Vagina (tissue), 2 donors: ENCODE data around the gene MT1G. TPM values are rescaled to one million over a fixed set of nuclear protein-coding genes. Genes with fewer than 3 reads are reported as not detected.

Experiments used
- DNase-seq, 2 donors: peaks; one replicate each; pipeline ENCODE4 v3.0.0-alpha.2; 2017; ENCODE audit errors: extremely low spot score in 2 of 2
- H3K27ac ChIP-seq: fragments of 200-600 bp; sonication (generic); one replicate; pipeline ENCODE4 v1.5.1; 2019
- H3K27me3 ChIP-seq: fragments of 200-600 bp; sonication (generic); one replicate; pipeline ENCODE4 v1.5.1; 2019
- H3K36me3 ChIP-seq, 2 donors: fragments of 200-600 bp; sonication (generic); one replicate each; pipeline ENCODE4 v1.5.1; 2017 to 2019
- H3K4me1 ChIP-seq: fragments of 200-600 bp; sonication (generic); one replicate; pipeline ENCODE4 v1.5.1; 2019
- H3K4me3 ChIP-seq, 2 donors: fragments of 200-600 bp; sonication (generic); 1 replicate in 1 of 2; 2 replicates in 1 of 2; pipeline ENCODE4 v1.5.1; 2016 to 2019
- H3K9me3 ChIP-seq: fragments of 200-600 bp; sonication (generic); one replicate; pipeline ENCODE4 v1.5.1; 2019
- CTCF ChIP-seq, 3 experiments: fragments of 450-650 bp in 2 of 3; fragments of 200-600 bp in 1 of 3; sonication (generic) in 1 of 3; IDR thresholded peaks; one replicate each; pipeline ENCODE4 v1.5.1; 2017 to 2019; ENCODE audit warnings: antibody characterized with exemption in 3 of 3, mild to moderate bottlenecking in 2 of 3, moderate library complexity in 2 of 3
- POLR2A ChIP-seq, 2 donors: fragments of 450-650 bp; IDR thresholded peaks; one replicate each; pipeline ENCODE4 v1.6.1; 2017; ENCODE audit warnings: antibody characterized with exemption in 2 of 2, mild to moderate bottlenecking in 2 of 2, moderate library complexity in 2 of 2
- POLR2AphosphoS5 ChIP-seq, 2 donors: sonication (generic); formaldehyde crosslinking; IDR thresholded peaks; one replicate each; pipeline ENCODE4 v1.9.0; 2017; ENCODE audit warnings: antibody characterized with exemption in 2 of 2, mild to moderate bottlenecking in 2 of 2, low read depth in 1 of 2; ENCODE audit not compliant: insufficient read depth in 1 of 2
- intact Hi-C: fragments of 100-400 bp; cut with DNase I; formaldehyde crosslinking; loops from one replicate; pipeline ENCODE4 v1.15.1; 2023
- total RNA-seq: library from RNA; depleted of rRNA; stranded (reverse); fragments of >200 nt; gene quantifications from one replicate; pipeline ENCODE4 v1.2.3, GENCODE V29; 2016

Gene MT1G
- total RNA-seq, 1 donor from 2014 or later = not detected

- TF ChIP-seq POLR2A (IDR thresholded peaks at IDR 0.05) (no peak), CTCF (IDR thresholded peaks at IDR 0.05) (no peak), POLR2AphosphoS5 (IDR thresholded peaks at IDR 0.05; ENCODE audit: insufficient read depth in 1 of 2, low read depth in 1 of 2) (no peak)
- intact Hi-C loops = no loop called here
- peaks cover 32% of the 10 kb centered on the region for H3K4me1 ChIP-seq
- no peak for DNase-seq
- H3K27ac ChIP-seq = no peak overlapping the region
- H3K9me3 ChIP-seq = no peaks in the 10 kb centered on the region
- H3K36me3 ChIP-seq = no peaks in the 10 kb centered on the region
- H3K27me3 ChIP-seq = no peaks in the 10 kb centered on the region
- H3K4me3 ChIP-seq = no peak overlapping the region
These were observed 33.0 kb downstream of the MT1G start for GRCh38 chr16:56634715-56635440.

- Histone ChIP-seq H3K36me3 (no peaks in the 10 kb centered on the region), H3K4me3 (peak overlapping the region; percentile 52 to 53), H3K9me3 (no peaks in the 10 kb centered on the region), H3K27me3 (no peaks in the 10 kb centered on the region), H3K4me1 (peaks cover 27% of the 10 kb centered on the region), H3K27ac (peak overlapping the region; percentile 71)
- TF ChIP-seq POLR2A (IDR thresholded peaks at IDR 0.05) (no peak), CTCF (IDR thresholded peaks at IDR 0.05) (no peak), POLR2AphosphoS5 (IDR thresholded peaks at IDR 0.05; ENCODE audit: insufficient read depth in 1 of 2, low read depth in 1 of 2) (no peak)
- intact Hi-C loops = loop anchor here (2.0 kb wide), 1 partner anchor 25 kb away; the partner anchor contains the start of gene MT2A
- DNase-seq = no peak
These were observed 34.3 kb downstream of the MT1G start for GRCh38 chr16:56633535-56633934.

- Histone ChIP-seq H3K27me3 (no peaks in the 10 kb centered on the region), H3K36me3 (no peaks in the 10 kb centered on the region), H3K27ac (peak overlapping the region; percentile 71), H3K9me3 (no peaks in the 10 kb centered on the region), H3K4me1 (peaks cover 22% of the 10 kb centered on the region), H3K4me3 (peak overlapping the region; percentile 52 to 53)
- intact Hi-C loops = loop anchor here (2.0 kb wide), 1 partner anchor 24 kb away; the partner anchor contains the start of gene MT2A
- TF ChIP-seq POLR2AphosphoS5 (IDR thresholded peaks at IDR 0.05; ENCODE audit: insufficient read depth in 1 of 2, low read depth in 1 of 2) (no peak), CTCF (IDR thresholded peaks at IDR 0.05) (no peak)
- DNase-seq = no peak
These were observed 35.0 kb downstream of the MT1G start for GRCh38 chr16:56632848-56633365.

GRCh38 chr16:56632156-56632847 is 35.6 kb downstream of the MT1G start, which contains the start of gene MT1M:
MT1M (plus strand) TSS chr16:56632659; CDS start chr16:56632732, 73 bp downstream.
- no peaks in the 10 kb centered on the region for H3K36me3 ChIP-seq
- TF ChIP-seq POLR2A (IDR thresholded peaks at IDR 0.05) (peak in 1 of 2 donors; percentile 13), POLR2AphosphoS5 (IDR thresholded peaks at IDR 0.05; ENCODE audit: insufficient read depth in 1 of 2, low read depth in 1 of 2) (peak in 1 of 2 donors; percentile 77), CTCF (IDR thresholded peaks at IDR 0.05) (no peak)
- no peaks in the 10 kb centered on the region for H3K27me3 ChIP-seq
- no peaks in the 10 kb centered on the region for H3K9me3 ChIP-seq
- DNase-seq = no peak
- peak within 1 kb of the TSS; percentile 71 for H3K27ac ChIP-seq
- peaks cover 22% of the 10 kb centered on the region for H3K4me1 ChIP-seq
- intact Hi-C loops = loop anchor here (2.0 kb wide), 1 partner anchor 24 kb away; the partner anchor contains the start of gene MT2A
- H3K4me3 ChIP-seq = peak within 1 kb of the TSS; percentile 52 to 53
